ENCODE measurements around the gene TMPRSS7. TPM values are rescaled to one million over a fixed set of nuclear protein-coding genes. Genes with fewer than 3 reads are reported as not detected.

Gene TMPRSS7
- polyA plus RNA-seq, 3 donors: not detected

- H3K27me3 Mint-ChIP-seq (ENCODE audit: low read depth in 3 of 3): peaks cover 0 to 5% (median 0%) of the 10 kb centered on the region in 3 donors
- H3K4me1 Mint-ChIP-seq: no peaks in the 10 kb centered on the region
Observed at GRCh38 chr3:112027826-112028225, 6.7 kb upstream of the TMPRSS7 start.

GRCh38 chr3:112030901-112031300, 3.6 kb upstream of the TMPRSS7 start:
- Mint-ChIP-seq H3K4me3 (no peak overlapping the region), H3K36me3 (no peaks in the 10 kb centered on the region), H3K27me3 (ENCODE audit: low read depth in 3 of 3) (peaks cover 0 to 5% (median 0%) of the 10 kb centered on the region in 3 donors), H3K9me3 (peaks cover 0 to 3% (median 0%) of the 10 kb centered on the region in 7 donors), H3K27ac (no peak overlapping the region), H3K4me1 (no peaks in the 10 kb centered on the region)
- no peaks in the 10 kb centered on the region for H4K20me1 ChIP-seq (ENCODE audit: insufficient read depth, low read length)
- intact Hi-C loops (cut with micrococcal nuclease): no loop called here
- H3K9ac ChIP-seq (ENCODE audit: insufficient read depth, low read length, poor library complexity, severe bottlenecking): no peak overlapping the region
- no peak overlapping the region for H2AFZ ChIP-seq (ENCODE audit: insufficient read depth, low read depth, low read length, poor library complexity, severe bottlenecking)
- no peaks in the 10 kb centered on the region for H3K27me3 ChIP-seq (ENCODE audit: control insufficient read depth in 2 of 2, insufficient read depth in 2 of 2, low read length in 2 of 2)
- no peaks in the 10 kb centered on the region for H3K79me2 ChIP-seq (ENCODE audit: insufficient read depth, low read length)
- H3K4me1 ChIP-seq (ENCODE audit: control insufficient read depth in 1 of 2, insufficient read depth in 2 of 2, low read length in 2 of 2): no peaks in the 10 kb centered on the region
- H3K9me3 ChIP-seq (replicated peaks in 1 of 2; ENCODE audit: control insufficient read depth in 1 of 2, insufficient read depth in 1 of 2, low read length in 2 of 2): no peaks in the 10 kb centered on the region
- H3K4me2 ChIP-seq (replicated peaks; ENCODE audit: extremely low read depth, low read length, poor library complexity, severe bottlenecking): no peak overlapping the region
- H3K36me3 ChIP-seq (replicated peaks in 1 of 2; ENCODE audit: control insufficient read depth in 1 of 2, insufficient read depth in 2 of 2, low read length in 2 of 2): no peaks in the 10 kb centered on the region
- no peak overlapping the region for H3K4me3 ChIP-seq (replicated peaks in 1 of 3; ENCODE audit: low read depth in 2 of 3, low read length in 3 of 3)
- H3K27ac ChIP-seq (ENCODE audit: low read depth in 1 of 2, low read length in 2 of 2): no peak overlapping the region
- no peak for TF ChIP-seq CTCF (IDR thresholded peaks at IDR 0.05)
- no peak for DNase-seq
- WGBS (ENCODE audit: insufficient coverage): 100% methylated on average over 1 of the region's 5 CpGs

More at GRCh38 chr3:112027826-112028225, 6.7 kb upstream of the TMPRSS7 start:
- Histone ChIP-seq H3K9me3 (replicated peaks in 1 of 2; ENCODE audit: control insufficient read depth in 1 of 2, insufficient read depth in 1 of 2, low read length in 2 of 2) (no peaks in the 10 kb centered on the region), H3K9ac (ENCODE audit: insufficient read depth, low read length, poor library complexity, severe bottlenecking) (no peak overlapping the region), H3K36me3 (replicated peaks in 1 of 2; ENCODE audit: control insufficient read depth in 1 of 2, insufficient read depth in 2 of 2, low read length in 2 of 2) (no peaks in the 10 kb centered on the region), H3K4me3 (replicated peaks in 1 of 3; ENCODE audit: low read depth in 2 of 3, low read length in 3 of 3) (no peak overlapping the region), H4K20me1 (ENCODE audit: insufficient read depth, low read length) (no peaks in the 10 kb centered on the region), H3K4me1 (ENCODE audit: control insufficient read depth in 1 of 2, insufficient read depth in 2 of 2, low read length in 2 of 2) (no peaks in the 10 kb centered on the region), H3K27ac (ENCODE audit: low read depth in 1 of 2, low read length in 2 of 2) (no peak overlapping the region), H2AFZ (ENCODE audit: insufficient read depth, low read depth, low read length, poor library complexity, severe bottlenecking) (no peak overlapping the region), H3K27me3 (ENCODE audit: control insufficient read depth in 2 of 2, insufficient read depth in 2 of 2, low read length in 2 of 2) (no peaks in the 10 kb centered on the region), H3K79me2 (ENCODE audit: insufficient read depth, low read length) (no peaks in the 10 kb centered on the region), H3K4me2 (replicated peaks; ENCODE audit: extremely low read depth, low read length, poor library complexity, severe bottlenecking) (no peak overlapping the region)
- TF ChIP-seq CTCF (IDR thresholded peaks at IDR 0.05): no peak
- 50% methylated on average over 1 of the region's 4 CpGs for WGBS (ENCODE audit: insufficient coverage)
- no peak for DNase-seq
- Mint-ChIP-seq H3K36me3 (no peaks in the 10 kb centered on the region), H3K27ac (no peak overlapping the region), H3K9me3 (peaks cover 0 to 9% (median 4%) of the 10 kb centered on the region in 7 donors), H3K4me3 (no peak overlapping the region)
- intact Hi-C loops (cut with micrococcal nuclease): no loop called here

All from CD14-positive monocyte (primary cell).